HCT116 (cell line): ENCODE results near the gene CASTOR1.

Source experiments
- CEBPB ChIP-seq: IDR thresholded peaks from 2 replicates; pipeline ENCODE4 v1.6.1; 2012; ENCODE audit warnings: low read depth
- CTCF ChIP-seq, 3 experiments: fragments of 200-600 bp in 1 of 3; sonication (generic) in 1 of 3; IDR thresholded peaks in 2 of 3; conservative IDR thresholded peaks in 1 of 3; 2 replicates each; pipeline ENCODE4 v1.5.1; 2012 to 2017; ENCODE audit warnings: low read depth in 2 of 3, low read length in 2 of 3, antibody characterized with exemption in 1 of 3, borderline replicate concordance in 1 of 3, control low read depth in 1 of 3, mild to moderate bottlenecking in 1 of 3, mixed read lengths in 1 of 3, mixed run types in 1 of 3, moderate library complexity in 1 of 3; ENCODE audit not compliant: insufficient read depth in 1 of 3
- EZH2 ChIP-seq: fragments of 200-600 bp; sonication (generic); IDR thresholded peaks from 2 replicates; pipeline ENCODE4 v1.6.1; 2017; ENCODE audit warnings: antibody characterized with exemption, mixed run types
- YY1 ChIP-seq: IDR thresholded peaks from 2 replicates; pipeline ENCODE4 v1.6.1; 2011; ENCODE audit warnings: low read length, low read depth, moderate library complexity, mild to moderate bottlenecking; ENCODE audit not compliant: insufficient replicate concordance; ENCODE audit errors: extremely low read depth
- ZBTB33 ChIP-seq: IDR thresholded peaks from 2 replicates; pipeline ENCODE4 v1.6.1; 2011; ENCODE audit warnings: mild to moderate bottlenecking, low read length, moderate library complexity; ENCODE audit not compliant: insufficient replicate concordance; ENCODE audit errors: extremely low read depth

GRCh38 chr22:30332994-30333706 is 43.8 kb upstream of the CASTOR1 start:
- no peak for TF ChIP-seq CTCF (IDR thresholded peaks at IDR 0.05 in 2 of 3, conservative IDR thresholded peaks at IDR 0.05 in 1 of 3; ENCODE audit: borderline replicate concordance in 1 of 3, insufficient read depth in 1 of 3, low read depth in 2 of 3, low read length in 2 of 3)
- no peak for TF ChIP-seq EZH2
- no peak for TF ChIP-seq CEBPB
- TF ChIP-seq ZBTB33: no peak
- TF ChIP-seq YY1: no peak
